ENCODE measurements around the gene CCL22. TPM values are rescaled to one million over a fixed set of nuclear protein-coding genes. Genes with fewer than 3 reads are reported as not detected.
"Not testable (repeated sequence)": the region's sequence is repeated elsewhere in the genome, so short reads cannot be mapped to it uniquely, and the experiment has no call there.

CCL22 gene
- total RNA-seq, 1 donor from 2014 or later: not detected

- intact Hi-C loops (cut with DNase I); ATAC-seq (ENCODE audit: poor library complexity); DNase-seq: not testable (repeated sequence)
Measured at GRCh38 chr16:57344094-57344493, 14.5 kb upstream of the CCL22 start.

DNA sequence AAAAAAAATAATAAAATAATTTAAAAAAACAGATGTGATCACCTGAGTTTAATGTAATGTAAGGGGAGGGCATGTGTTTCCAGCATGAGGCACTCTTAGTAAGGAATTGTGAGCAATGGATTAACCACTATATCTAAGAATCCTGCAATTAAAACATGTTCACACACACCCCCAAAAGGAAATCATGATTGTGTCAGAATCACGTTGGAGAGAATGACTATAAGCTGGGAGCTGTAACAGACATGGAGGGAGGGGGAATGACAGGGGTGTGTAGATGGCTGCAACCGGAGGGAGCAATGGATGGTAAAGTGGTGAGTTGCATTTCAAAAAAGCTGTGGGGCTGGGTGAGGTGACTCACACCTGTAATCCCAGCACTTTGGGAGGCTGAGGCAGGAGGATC lies 13.6 kb upstream of the CCL22 start:
- ATAC-seq (ENCODE audit: poor library complexity) (no peak), DNase-seq (no peak)
- intact Hi-C loops (cut with DNase I): no loop called here

DNA sequence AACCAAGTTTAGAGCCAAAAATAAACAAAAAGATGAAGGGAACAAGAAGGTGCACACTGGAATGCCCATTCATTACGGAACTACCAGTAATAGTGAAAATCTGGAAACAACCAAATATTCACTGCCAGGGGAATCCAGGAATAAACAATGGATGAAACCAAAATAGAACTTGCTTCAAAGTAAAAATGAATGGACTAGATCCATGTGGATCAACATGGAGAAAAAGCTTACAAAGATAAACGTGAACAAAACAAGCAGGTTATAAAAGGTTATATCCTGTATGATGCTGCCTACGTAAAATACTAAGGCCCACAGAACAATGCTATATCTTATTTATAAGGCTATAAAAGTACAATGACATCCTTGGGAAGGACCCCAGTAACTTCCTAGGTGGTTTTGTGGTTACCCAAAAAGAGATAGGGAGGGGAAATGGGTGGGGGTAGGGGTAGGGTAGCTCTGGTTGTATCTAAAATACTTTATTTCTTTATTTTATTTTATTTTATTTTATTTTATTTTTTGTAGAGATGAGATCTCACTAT lies 12.8 kb upstream of the CCL22 start:
- ATAC-seq (ENCODE audit: poor library complexity) (no peak), DNase-seq (no peak)
- intact Hi-C loops (cut with DNase I): no loop called here

GRCh38 chr16:57347858-57348257 lies 10.7 kb upstream of the CCL22 start:
- intact Hi-C loops (cut with DNase I): no loop called here
- no peak for ATAC-seq (ENCODE audit: poor library complexity)
- no peak for DNase-seq

DNA sequence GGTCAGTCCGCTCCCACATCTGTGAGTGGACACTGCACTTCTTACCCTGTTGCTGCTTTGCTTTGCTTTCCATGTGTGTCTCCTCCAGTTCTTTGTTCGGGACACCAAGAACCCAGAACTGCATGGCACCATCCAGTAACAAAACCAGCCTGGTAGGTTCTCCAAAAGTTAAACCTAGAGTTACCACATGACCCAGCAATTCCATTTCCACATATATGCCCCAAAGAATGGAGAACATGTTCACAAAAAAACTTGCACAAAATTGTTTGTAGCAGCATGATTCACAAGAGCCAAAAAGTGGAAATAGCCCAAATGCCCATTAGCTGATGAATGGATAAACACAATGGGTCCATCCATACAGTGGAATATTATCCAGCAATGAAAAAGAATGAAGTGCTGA lies 10.3 kb upstream of the CCL22 start:
- no peak for DNase-seq
- no peak for ATAC-seq (ENCODE audit: poor library complexity)
- intact Hi-C loops (cut with DNase I): no loop called here

DNA sequence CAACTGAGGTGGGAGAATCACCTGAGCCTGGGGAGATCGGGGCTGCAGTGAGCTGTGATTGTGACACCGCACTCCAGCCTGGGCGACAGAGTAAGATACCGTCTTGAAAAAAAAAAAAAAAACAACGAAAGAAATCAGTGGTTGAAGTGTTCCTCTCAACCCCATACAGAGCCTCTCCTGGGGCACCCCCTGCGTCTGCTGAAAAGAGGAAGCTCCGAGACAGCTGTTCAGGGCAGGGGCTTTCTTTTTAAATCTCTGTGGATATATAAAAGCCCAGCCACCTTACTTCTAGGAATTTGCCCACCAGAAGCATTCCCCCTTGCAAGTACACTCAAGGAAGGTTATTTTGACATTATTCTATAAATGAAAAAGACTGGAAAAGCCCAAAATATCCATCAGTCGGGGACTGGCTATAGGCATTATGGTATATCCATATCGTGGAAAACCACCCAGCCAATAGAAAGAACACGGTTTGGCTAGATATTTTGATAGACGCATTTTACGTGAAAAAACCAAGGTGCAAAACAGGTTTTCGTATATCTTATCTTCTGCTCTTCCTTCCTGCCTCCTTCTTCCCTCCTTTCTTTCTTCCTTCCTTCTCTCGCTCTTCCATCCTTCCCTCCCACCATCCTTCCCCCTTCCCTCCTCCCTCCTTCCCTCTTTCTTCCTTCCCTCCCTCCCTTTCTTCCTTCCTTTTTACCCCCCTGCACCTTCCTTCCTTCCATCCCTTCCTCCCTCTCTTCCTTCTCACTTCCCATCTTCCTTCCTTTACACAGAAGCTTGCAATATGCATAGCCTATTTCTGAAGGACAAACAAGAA lies 9.2 kb upstream of the CCL22 start:
- ATAC-seq (ENCODE audit: poor library complexity) (no peak), DNase-seq (no peak)
- intact Hi-C loops (cut with DNase I): no loop called here

DNA sequence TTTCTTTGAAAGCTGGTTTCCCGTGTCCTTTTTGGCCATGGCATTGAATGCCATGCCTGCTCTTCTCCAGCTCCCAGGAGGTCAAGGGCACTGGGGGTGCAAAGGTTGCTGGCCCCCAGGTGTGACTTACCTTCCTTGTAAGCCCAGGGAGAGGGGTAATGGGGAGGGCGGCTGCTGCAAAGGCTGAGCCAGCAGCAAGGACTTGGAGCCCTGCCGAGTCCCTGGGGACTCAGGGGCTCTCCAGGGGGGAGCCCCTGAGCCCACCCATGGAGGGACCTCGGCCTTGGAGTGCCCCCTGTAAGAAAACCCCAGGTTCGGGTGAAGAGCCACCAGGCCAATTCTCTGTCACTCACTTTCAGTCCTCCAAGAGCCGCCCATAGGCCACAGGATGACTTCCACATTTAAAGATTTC lies 5.9 kb upstream of the CCL22 start:
- intact Hi-C loops (cut with DNase I): no loop called here
- ATAC-seq (ENCODE audit: poor library complexity) (no peak), DNase-seq (no peak)

DNA sequence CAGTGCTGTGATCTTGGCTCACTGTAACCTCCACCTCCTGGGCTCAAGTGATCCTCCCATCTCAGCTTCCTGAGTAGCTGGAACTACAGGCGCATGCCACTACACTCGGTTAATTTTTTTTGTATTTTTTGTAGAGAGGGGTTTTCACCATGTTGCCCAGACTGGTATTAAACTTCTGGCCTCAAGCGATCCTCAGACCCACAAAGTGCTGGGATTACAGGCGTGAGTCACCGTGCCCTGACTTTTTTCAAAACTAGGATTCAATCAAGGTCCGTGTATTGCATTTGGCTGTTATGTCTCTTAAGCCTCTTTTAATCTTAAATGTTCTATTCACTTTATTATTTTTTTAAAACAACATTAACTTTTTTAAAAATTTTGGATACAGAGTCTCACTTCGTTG lies 4.3 kb upstream of the CCL22 start:
- ATAC-seq (ENCODE audit: poor library complexity): no peak

GRCh38 chr16:57355898-57356414 lies 2.6 kb upstream of the CCL22 start:
- no peak for ATAC-seq (ENCODE audit: poor library complexity)
- intact Hi-C loops (cut with DNase I): no loop called here
- DNase-seq: no peak

More for the DNA sequence above, 4.3 kb upstream of the CCL22 start:
- no peak for DNase-seq
- intact Hi-C loops (cut with DNase I): no loop called here

DNA sequence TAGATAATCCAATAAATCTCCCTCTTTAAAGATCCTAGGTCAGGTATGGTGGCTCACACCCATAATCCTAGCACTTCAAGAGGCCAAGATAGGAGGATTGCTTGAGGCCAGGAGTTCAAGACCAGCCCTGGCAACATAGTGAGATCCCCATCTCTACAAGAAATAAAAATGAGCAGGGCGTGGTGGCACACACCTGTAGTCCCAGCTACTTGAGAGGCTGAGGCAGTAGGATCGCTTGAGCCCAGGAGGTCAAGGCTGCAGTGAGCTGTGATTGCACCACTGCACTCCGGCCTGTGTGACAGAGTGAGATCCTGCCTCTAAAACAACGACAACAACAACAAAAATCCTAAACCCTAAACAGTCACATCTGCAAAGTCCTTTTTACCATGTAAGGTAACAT lies 2.0 kb upstream of the CCL22 start:
- intact Hi-C loops (cut with DNase I): no loop called here
- ATAC-seq (ENCODE audit: poor library complexity): no peak
- DNase-seq: no peak

GRCh38 chr16:57357330-57358085 lies 1.1 kb upstream of the CCL22 start:
- DNase-seq: no peak
- no peak for ATAC-seq (ENCODE audit: poor library complexity)
- intact Hi-C loops (cut with DNase I): no loop called here

GRCh38 chr16:57358086-57358420 lies 530 bp upstream of the CCL22 start:
- DNase-seq (no peak), ATAC-seq (ENCODE audit: poor library complexity) (no peak)
- intact Hi-C loops (cut with DNase I): no loop called here

GRCh38 chr16:57360321-57360935 lies 1.8 kb downstream of the CCL22 start:
- DNase-seq (no peak), ATAC-seq (ENCODE audit: poor library complexity) (no peak)
- intact Hi-C loops (cut with DNase I): no loop called here

DNA sequence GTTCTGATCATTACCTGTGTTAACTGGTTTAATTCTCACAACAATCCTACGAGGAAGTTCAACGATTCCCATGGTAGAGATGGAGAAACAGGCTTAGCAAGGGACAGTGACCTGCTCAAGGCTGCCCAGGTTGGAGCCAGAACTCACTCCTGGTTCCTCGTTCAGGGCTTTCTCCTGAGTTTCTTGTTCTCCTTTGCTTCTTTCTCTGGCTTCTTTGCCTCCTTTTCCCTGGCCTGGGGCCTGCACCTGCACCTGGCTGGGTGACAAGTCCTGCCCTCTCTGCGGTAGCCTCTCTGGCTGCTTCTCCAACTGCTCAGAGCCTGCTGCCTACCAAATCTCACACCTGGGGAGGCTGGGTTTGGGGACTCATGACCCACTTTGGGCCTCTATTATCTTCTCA lies 2.8 kb downstream of the CCL22 start:
- intact Hi-C loops (cut with DNase I): no loop called here
- ATAC-seq (ENCODE audit: poor library complexity) (no peak), DNase-seq (no peak)

GRCh38 chr16:57364143-57364542 lies 5.6 kb downstream of the CCL22 start:
- ATAC-seq (ENCODE audit: poor library complexity): no peak
- intact Hi-C loops (cut with DNase I): no loop called here
- DNase-seq: no peak

DNA sequence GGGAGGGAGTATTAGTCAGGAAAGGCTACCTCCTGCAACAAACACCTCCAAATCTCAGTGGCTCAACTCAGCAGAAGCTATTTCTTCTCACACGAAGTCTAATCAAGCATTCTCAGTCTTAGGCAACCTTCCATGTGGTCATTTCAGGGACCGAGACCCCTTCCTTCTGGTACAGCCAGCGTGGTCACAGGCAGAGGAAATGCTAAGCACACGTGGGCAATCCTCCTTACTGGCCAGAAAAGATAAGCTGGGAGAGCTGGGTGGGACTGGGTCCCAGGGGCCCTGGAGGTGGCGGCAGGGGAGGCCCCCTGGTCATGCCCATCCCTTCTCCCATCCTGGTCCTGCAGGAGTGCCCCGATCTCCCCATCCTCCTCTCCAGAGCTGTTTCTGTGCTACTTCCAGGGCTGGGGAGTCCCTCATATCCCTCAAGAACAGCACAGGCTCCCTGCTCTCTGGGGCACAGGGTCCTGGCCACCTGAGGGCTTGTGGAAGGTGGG lies 8.0 kb downstream of the CCL22 start:
- no peak for ATAC-seq (ENCODE audit: poor library complexity)
- intact Hi-C loops (cut with DNase I): no loop called here
- no peak for DNase-seq

- ATAC-seq (ENCODE audit: poor library complexity): no peak
- no peak for DNase-seq
- intact Hi-C loops (cut with DNase I): no loop called here
Measured at GRCh38 chr16:57367116-57367752, 8.7 kb downstream of the CCL22 start.

GRCh38 chr16:57371494-57372371 lies 13.2 kb downstream of the CCL22 start:
- no peak for ATAC-seq (ENCODE audit: poor library complexity)

More at GRCh38 chr16:57371494-57372371, 13.2 kb downstream of the CCL22 start:
- intact Hi-C loops (cut with DNase I): loop anchor here (5.0 kb wide), 1 partner anchor 69 kb away; no protein-coding TSS in a partner anchor
- no peak for DNase-seq

Data from Right ventricle myocardium superior (tissue), 1 donor.